Spleen (tissue), 7 donors: Measurements from ENCODE around the gene LDLRAD2.
"Not testable (repeated sequence)": the region's sequence is repeated elsewhere in the genome, so short reads cannot be mapped to it uniquely, and the experiment has no call there.

ENCODE experiments used
- POLR2A ChIP-seq, 3 donors: fragments of 450-650 bp; IDR thresholded peaks; one replicate each; pipeline ENCODE4 v1.5.1; 2017; ENCODE audit warnings: antibody characterized with exemption in 3 of 3, mild to moderate bottlenecking in 1 of 3
- TF ChIP-seq, protein P1 (sequence below), 11 experiments: fragments of 200-600 bp in 7 of 11; fragments of 450-650 bp in 4 of 11; sonication (generic) in 4 of 11; IDR thresholded peaks in 8 of 11; conservative IDR thresholded peaks in 3 of 11; 1 replicate in 7 of 11; 2 replicates in 4 of 11; pipeline versions ENCODE4 v1.4.0 to v1.8.0; 2016 to 2021; ENCODE audit warnings: antibody characterized with exemption in 11 of 11, inconsistent platforms in 4 of 11, mild to moderate bottlenecking in 1 of 11
- donor health status: DM: no; HTN: no; CAD: no; lungs with moderate emphysema.
- donor health status: DM: no; HTN: no; CAD: no.
- donor health status: DM: no; HTN: no; CAD: no.

DNA sequence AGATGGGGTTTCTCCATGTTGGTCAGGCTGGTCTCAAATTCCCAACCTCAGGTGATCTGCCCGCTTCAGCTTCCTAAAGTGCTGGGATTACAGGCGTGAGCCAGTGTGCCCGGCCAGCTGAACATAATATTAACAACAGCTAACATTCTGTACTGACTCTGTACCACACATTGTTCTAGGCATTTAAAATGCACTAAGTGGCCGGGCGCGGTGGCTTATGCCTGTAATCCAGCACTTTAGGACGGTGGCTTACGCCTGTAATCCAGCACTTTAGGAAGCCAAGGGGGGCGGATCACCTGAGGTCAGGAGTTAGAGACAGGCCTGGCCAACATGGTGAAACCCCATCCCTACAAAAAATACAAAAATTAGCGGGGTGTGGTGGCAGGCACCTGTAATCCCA is 14.6 kb downstream of the LDLRAD2 start:
- TF ChIP-seq, protein P1, sequence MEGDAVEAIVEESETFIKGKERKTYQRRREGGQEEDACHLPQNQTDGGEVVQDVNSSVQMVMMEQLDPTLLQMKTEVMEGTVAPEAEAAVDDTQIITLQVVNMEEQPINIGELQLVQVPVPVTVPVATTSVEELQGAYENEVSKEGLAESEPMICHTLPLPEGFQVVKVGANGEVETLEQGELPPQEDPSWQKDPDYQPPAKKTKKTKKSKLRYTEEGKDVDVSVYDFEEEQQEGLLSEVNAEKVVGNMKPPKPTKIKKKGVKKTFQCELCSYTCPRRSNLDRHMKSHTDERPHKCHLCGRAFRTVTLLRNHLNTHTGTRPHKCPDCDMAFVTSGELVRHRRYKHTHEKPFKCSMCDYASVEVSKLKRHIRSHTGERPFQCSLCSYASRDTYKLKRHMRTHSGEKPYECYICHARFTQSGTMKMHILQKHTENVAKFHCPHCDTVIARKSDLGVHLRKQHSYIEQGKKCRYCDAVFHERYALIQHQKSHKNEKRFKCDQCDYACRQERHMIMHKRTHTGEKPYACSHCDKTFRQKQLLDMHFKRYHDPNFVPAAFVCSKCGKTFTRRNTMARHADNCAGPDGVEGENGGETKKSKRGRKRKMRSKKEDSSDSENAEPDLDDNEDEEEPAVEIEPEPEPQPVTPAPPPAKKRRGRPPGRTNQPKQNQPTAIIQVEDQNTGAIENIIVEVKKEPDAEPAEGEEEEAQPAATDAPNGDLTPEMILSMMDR (IDR thresholded peaks at IDR 0.05 in 8 of 11, conservative IDR thresholded peaks at IDR 0.05 in 3 of 11) = not testable (repeated sequence)
- TF ChIP-seq POLR2A (IDR thresholded peaks at IDR 0.05) = not testable (repeated sequence)
